ENCODE measurements around the gene SEMA6A. TPM values are rescaled to one million over a fixed set of nuclear protein-coding genes. Genes with fewer than 3 reads are reported as not detected.

The SEMA6A gene
- total RNA-seq, 2 experiments from 2014 or later, result not detected

DNA sequence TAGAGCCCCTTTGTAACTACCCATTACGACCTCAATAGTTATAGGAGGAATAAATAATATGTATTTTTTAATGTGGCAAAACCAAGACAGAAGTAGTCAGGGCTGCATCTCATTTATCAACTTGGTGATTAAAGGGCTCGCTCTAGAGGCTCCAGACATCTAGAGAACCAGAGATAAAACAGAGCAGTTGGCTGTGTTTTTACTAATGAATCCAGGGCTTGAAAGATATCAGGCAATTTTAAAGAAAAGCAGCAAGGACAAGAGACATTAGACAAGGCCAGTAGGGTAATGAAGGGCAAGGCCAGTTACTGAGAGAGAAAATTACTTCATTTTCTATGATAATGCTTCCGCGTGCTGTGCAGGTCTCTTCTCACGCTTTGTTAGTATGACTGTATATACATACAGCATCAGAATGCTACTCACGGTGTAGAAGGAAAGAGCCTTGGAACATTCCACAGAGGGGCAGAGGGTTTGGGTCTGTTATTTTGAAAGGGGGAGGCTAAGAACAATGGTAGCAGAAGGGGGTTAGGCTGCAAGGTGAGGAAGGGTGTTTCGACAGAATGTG lies 110.4 kb downstream of the SEMA6A start:
- no peak for DNase-seq (ENCODE audit: low spot score)
- Histone ChIP-seq H3K79me2 (ENCODE audit: insufficient read depth, low read depth, low read length) (no peaks in the 10 kb centered on the region), H3K36me3 (ENCODE audit: insufficient read depth, low read length) (no peaks in the 10 kb centered on the region), H4K20me1 (ENCODE audit: insufficient read depth, low read length) (no peaks in the 10 kb centered on the region), H3K27ac (ENCODE audit: low read depth, low read length, poor library complexity, severe bottlenecking) (no peak overlapping the region), H3K4me1 (ENCODE audit: insufficient read depth, low read length, poor library complexity, severe bottlenecking) (no peaks in the 10 kb centered on the region), H2AFZ (ENCODE audit: low read length) (no peak overlapping the region), H3K9me3 (ENCODE audit: low read length) (no peaks in the 10 kb centered on the region), H3K4me2 (ENCODE audit: low read length) (no peak overlapping the region), H3K4me3 (ENCODE audit: low read depth, low read length, poor library complexity, severe bottlenecking) (no peak overlapping the region), H3K9me2 (ENCODE audit: insufficient read depth, low read length) (no peaks in the 10 kb centered on the region)
- POLR2A ChIA-PET, result no interaction called here
- CTCF ChIA-PET (ENCODE audit: unreplicated experiment), result no interaction called here
- intact Hi-C loops (cut with micrococcal nuclease; ENCODE audit: unreplicated experiment), result no loop called here
- no TSS peak for BruUV-seq (replicated peaks)
- TF ChIP-seq EZH2phosphoT487 (IDR thresholded peaks at IDR 0.05; ENCODE audit: borderline replicate concordance, low read depth, low read length), result no peak
- TF ChIP-seq, protein P1, sequence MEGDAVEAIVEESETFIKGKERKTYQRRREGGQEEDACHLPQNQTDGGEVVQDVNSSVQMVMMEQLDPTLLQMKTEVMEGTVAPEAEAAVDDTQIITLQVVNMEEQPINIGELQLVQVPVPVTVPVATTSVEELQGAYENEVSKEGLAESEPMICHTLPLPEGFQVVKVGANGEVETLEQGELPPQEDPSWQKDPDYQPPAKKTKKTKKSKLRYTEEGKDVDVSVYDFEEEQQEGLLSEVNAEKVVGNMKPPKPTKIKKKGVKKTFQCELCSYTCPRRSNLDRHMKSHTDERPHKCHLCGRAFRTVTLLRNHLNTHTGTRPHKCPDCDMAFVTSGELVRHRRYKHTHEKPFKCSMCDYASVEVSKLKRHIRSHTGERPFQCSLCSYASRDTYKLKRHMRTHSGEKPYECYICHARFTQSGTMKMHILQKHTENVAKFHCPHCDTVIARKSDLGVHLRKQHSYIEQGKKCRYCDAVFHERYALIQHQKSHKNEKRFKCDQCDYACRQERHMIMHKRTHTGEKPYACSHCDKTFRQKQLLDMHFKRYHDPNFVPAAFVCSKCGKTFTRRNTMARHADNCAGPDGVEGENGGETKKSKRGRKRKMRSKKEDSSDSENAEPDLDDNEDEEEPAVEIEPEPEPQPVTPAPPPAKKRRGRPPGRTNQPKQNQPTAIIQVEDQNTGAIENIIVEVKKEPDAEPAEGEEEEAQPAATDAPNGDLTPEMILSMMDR (conservative IDR thresholded peaks at IDR 0.05; ENCODE audit: low read length), result no peak

DNA sequence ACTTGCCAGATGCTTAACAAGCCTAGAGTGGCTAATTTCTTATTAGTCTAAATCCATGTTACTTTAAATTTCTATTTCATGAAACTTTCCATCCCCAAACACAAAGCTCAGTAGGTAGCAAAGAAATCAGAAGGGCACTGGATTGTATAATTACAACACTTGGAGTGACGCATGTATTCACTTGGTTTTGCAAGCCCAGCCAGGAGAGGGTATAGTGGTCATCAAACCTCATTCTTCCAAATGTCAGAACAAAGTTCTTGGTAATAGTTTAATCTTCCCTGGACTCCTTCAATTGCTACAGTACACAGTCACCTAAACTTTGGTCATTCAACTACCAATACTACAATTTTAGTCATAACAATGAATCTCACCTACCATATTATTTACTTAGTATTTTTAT lies 112.1 kb downstream of the SEMA6A start:
- no peaks in the 10 kb centered on the region for H4K20me1 ChIP-seq (ENCODE audit: insufficient read depth, low read length)
- no peak overlapping the region for H3K27ac ChIP-seq (ENCODE audit: low read depth, low read length, poor library complexity, severe bottlenecking)
- intact Hi-C loops (cut with micrococcal nuclease; ENCODE audit: unreplicated experiment), result no loop called here
- no peaks in the 10 kb centered on the region for H3K9me2 ChIP-seq (ENCODE audit: insufficient read depth, low read length)
- no peaks in the 10 kb centered on the region for H3K9me3 ChIP-seq (ENCODE audit: low read length)
- H3K4me1 ChIP-seq (ENCODE audit: insufficient read depth, low read length, poor library complexity, severe bottlenecking), result no peaks in the 10 kb centered on the region
- TF ChIP-seq, protein P1 (conservative IDR thresholded peaks at IDR 0.05; ENCODE audit: low read length), result no peak
- no peak for TF ChIP-seq EZH2phosphoT487 (IDR thresholded peaks at IDR 0.05; ENCODE audit: borderline replicate concordance, low read depth, low read length)
- BruUV-seq (replicated peaks), result no TSS peak
- H2AFZ ChIP-seq (ENCODE audit: low read length), result no peak overlapping the region
- no peaks in the 10 kb centered on the region for H3K36me3 ChIP-seq (ENCODE audit: insufficient read depth, low read length)
- ChIA-PET POLR2A (no interaction called here), CTCF (ENCODE audit: unreplicated experiment) (no interaction called here)
- H3K4me3 ChIP-seq (ENCODE audit: low read depth, low read length, poor library complexity, severe bottlenecking), result no peak overlapping the region
- H3K79me2 ChIP-seq (ENCODE audit: insufficient read depth, low read depth, low read length), result no peaks in the 10 kb centered on the region
- no peak overlapping the region for H3K4me2 ChIP-seq (ENCODE audit: low read length)
- no peak for DNase-seq (ENCODE audit: low spot score)

DNA sequence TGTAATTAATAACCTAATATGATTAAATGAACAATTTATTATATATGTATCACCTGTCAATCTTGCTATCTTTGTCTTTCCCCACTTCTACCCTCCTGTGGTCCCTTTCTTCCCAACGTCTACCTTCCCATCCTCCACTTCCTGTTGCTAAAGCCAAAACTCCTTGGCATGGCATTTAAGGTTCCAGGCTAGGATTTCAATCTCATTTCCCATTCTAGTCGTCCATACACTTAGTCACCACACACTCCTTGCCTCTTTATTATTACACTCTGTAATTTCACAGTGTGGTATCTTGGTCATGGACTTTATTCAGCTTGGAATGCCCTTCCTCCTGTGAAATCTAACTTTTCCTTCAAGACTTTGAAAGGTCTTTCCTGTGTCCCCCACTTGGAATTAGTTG lies 115.3 kb downstream of the SEMA6A start:
- BruUV-seq (replicated peaks), result no TSS peak
- H4K20me1 ChIP-seq (ENCODE audit: insufficient read depth, low read length), result no peaks in the 10 kb centered on the region
- no peaks in the 10 kb centered on the region for H3K4me1 ChIP-seq (ENCODE audit: insufficient read depth, low read length, poor library complexity, severe bottlenecking)
- DNase-seq (ENCODE audit: low spot score), result no peak
- H3K4me2 ChIP-seq (ENCODE audit: low read length), result no peak overlapping the region
- no peak overlapping the region for H3K27ac ChIP-seq (ENCODE audit: low read depth, low read length, poor library complexity, severe bottlenecking)
- H3K9me3 ChIP-seq (ENCODE audit: low read length), result no peaks in the 10 kb centered on the region
- no peaks in the 10 kb centered on the region for H3K36me3 ChIP-seq (ENCODE audit: insufficient read depth, low read length)
- H3K9me2 ChIP-seq (ENCODE audit: insufficient read depth, low read length), result no peaks in the 10 kb centered on the region
- no peak overlapping the region for H2AFZ ChIP-seq (ENCODE audit: low read length)
- CTCF ChIA-PET (ENCODE audit: unreplicated experiment), result no interaction called here
- no peak overlapping the region for H3K4me3 ChIP-seq (ENCODE audit: low read depth, low read length, poor library complexity, severe bottlenecking)
- H3K79me2 ChIP-seq (ENCODE audit: insufficient read depth, low read depth, low read length), result no peaks in the 10 kb centered on the region
- intact Hi-C loops (cut with micrococcal nuclease; ENCODE audit: unreplicated experiment), result no loop called here
- no peak for TF ChIP-seq EZH2phosphoT487 (IDR thresholded peaks at IDR 0.05; ENCODE audit: borderline replicate concordance, low read depth, low read length)
- TF ChIP-seq, protein P1 (conservative IDR thresholded peaks at IDR 0.05; ENCODE audit: low read length), result no peak
- POLR2A ChIA-PET, result interaction anchor here (0.6 kb wide), 1 partner anchor 36 kb away, joined by 3 read pairs; no protein-coding TSS in a partner anchor
